HG02970 (cell line): Measurements from ENCODE around the gene PCDHGA2.
"Not testable (repeated sequence)": the region's sequence is repeated elsewhere in the genome, so short reads cannot be mapped to it uniquely, and the experiment has no call there.

Experiments
- ATAC-seq: cut with Tn5 transposase; IDR thresholded peaks from one replicate; pipeline ENCODE4 v1.9.1; 2021; ENCODE audit warnings: mild to moderate bottlenecking, moderate library complexity, moderate number of reproducible peaks; ENCODE audit not compliant: unreplicated experiment, low FRiP score

The PCDHGA2 gene

GRCh38 chr5:141338538-141339306 is at the start of gene PCDHGA2:
PCDHGA2 (plus strand) TSS chr5:141338760.
- ATAC-seq = no peak

- no peak for ATAC-seq
Measured at GRCh38 chr5:141298376-141298775, 40.2 kb upstream of the PCDHGA2 start.

- ATAC-seq = no peak
Measured at GRCh38 chr5:141303756-141304155, 34.8 kb upstream of the PCDHGA2 start, which contains the start of gene SLC25A2. SLC25A2 (minus strand) TSS chr5:141304049; CDS start chr5:141303865, 184 bp downstream.

GRCh38 chr5:141306630-141307029 is 31.9 kb upstream of the PCDHGA2 start:
- ATAC-seq = no peak

- no peak for ATAC-seq
Measured at GRCh38 chr5:141313711-141314110, 24.8 kb upstream of the PCDHGA2 start.

- ATAC-seq = not testable (repeated sequence)
Measured at GRCh38 chr5:141316963-141317362, 21.6 kb upstream of the PCDHGA2 start.

- no peak for ATAC-seq
Measured at GRCh38 chr5:141319202-141319601, 19.4 kb upstream of the PCDHGA2 start.

- no peak for ATAC-seq
Measured at GRCh38 chr5:141319699-141320098, 18.9 kb upstream of the PCDHGA2 start.

GRCh38 chr5:141320225-141321169 is 18.1 kb upstream of the PCDHGA2 start, which contains the start of gene TAF7:
TAF7 (minus strand) TSS chr5:141320784; CDS start chr5:141320044, 740 bp downstream.
- ATAC-seq = peak; percentile 99

- ATAC-seq = no peak
Measured at GRCh38 chr5:141322261-141322660, 16.3 kb upstream of the PCDHGA2 start.

- no peak for ATAC-seq
Measured at GRCh38 chr5:141326088-141326854, 12.3 kb upstream of the PCDHGA2 start.

GRCh38 chr5:141328231-141328630 is 10.3 kb upstream of the PCDHGA2 start:
- no peak for ATAC-seq

GRCh38 chr5:141330299-141331080 is 8.1 kb upstream of the PCDHGA2 start, which contains the start of gene PCDHGA1:
PCDHGA1 (plus strand) TSS chr5:141330514.
- no peak for ATAC-seq

GRCh38 chr5:141332571-141332970 is 6.0 kb upstream of the PCDHGA2 start:
- ATAC-seq = not testable (repeated sequence)

- not testable (repeated sequence) for ATAC-seq
Measured at GRCh38 chr5:141340781-141341354, 2.3 kb downstream of the PCDHGA2 start.

- no peak for ATAC-seq
Measured at GRCh38 chr5:141342773-141343172, 4.2 kb downstream of the PCDHGA2 start.

- no peak for ATAC-seq
Measured at GRCh38 chr5:141343242-141343952, 4.8 kb downstream of the PCDHGA2 start, which contains the start of gene PCDHGA3. PCDHGA3 (plus strand) TSS chr5:141343829; CDS start chr5:141344034, 205 bp downstream.

GRCh38 chr5:141343953-141344463 is 5.4 kb downstream of the PCDHGA2 start:
- no peak for ATAC-seq
